ENCODE data around the gene PFKFB1. TPM values are rescaled to one million over a fixed set of nuclear protein-coding genes. Genes with fewer than 3 reads are reported as not detected.
A peak's percentile ranks its signal among the peaks of the same experiment; 100 is the strongest.

PFKFB1 gene
- polyA plus RNA-seq, 2 of the 4 experiments (the other 2 are of a cell fraction) = 0.04 to 0.28 TPM

DNA sequence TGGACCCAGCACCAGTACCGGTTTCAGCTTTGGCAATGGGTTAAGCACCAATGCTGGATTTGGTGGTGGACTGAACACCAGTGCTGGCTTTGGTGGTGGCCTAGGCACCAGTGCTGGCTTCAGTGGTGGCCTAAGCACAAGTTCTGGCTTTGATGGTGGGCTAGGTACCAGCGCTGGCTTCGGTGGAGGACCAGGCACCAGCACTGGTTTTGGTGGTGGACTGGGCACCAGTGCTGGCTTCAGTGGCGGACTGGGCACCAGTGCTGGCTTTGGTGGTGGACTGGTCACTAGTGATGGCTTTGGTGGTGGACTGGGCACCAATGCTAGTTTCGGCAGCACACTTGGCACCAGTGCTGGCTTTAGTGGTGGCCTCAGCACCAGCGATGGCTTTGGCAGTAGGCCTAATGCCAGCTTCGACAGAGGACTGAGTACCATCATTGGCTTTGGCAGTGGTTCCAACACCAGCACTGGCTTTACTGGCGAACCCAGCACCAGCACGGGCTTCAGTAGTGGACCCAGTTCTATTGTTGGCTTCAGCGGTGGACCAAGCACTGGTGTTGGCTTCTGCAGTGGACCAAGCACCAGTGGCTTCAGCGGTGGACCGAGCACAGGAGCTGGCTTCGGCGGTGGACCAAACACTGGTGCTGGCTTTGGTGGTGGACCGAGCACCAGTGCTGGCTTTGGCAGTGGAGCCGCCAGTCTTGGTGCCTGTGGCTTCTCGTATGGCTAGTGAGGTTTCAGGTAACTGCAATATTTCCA, 63.5 kb downstream of the PFKFB1 start:
- CTCF ChIA-PET = no interaction called here
- H3K27ac ChIP-seq = no peak overlapping the region
- no peak for ATAC-seq
- WGBS (ENCODE audit: missing lambda C conversion rate) = 4% methylated on average over 3 of the region's 17 CpGs
- no peak for DNase-seq (ENCODE audit: low read depth in 1 of 2, low spot score in 1 of 2)
- no peak overlapping the region for H3K4me3 ChIP-seq
- TF ChIP-seq ZNF302 (CRISPR knock-in tag; IDR thresholded peaks at IDR 0.05) = no peak
- POLR2A ChIA-PET = no interaction called here
- H3K4me1 ChIP-seq = no peaks in the 10 kb centered on the region
- H3K9me3 ChIP-seq = no peaks in the 10 kb centered on the region
- FAIRE-seq = no peak
- no peak overlapping the region for H3K4me2 ChIP-seq

- Histone ChIP-seq H3K4me1 (no peaks in the 10 kb centered on the region), H3K27ac (no peak overlapping the region), H3K9me3 (no peaks in the 10 kb centered on the region), H3K4me2 (no peak overlapping the region), H3K4me3 (no peak overlapping the region)
- no peak for DNase-seq (ENCODE audit: low read depth in 1 of 2, low spot score in 1 of 2)
- TF ChIP-seq, protein P1, sequence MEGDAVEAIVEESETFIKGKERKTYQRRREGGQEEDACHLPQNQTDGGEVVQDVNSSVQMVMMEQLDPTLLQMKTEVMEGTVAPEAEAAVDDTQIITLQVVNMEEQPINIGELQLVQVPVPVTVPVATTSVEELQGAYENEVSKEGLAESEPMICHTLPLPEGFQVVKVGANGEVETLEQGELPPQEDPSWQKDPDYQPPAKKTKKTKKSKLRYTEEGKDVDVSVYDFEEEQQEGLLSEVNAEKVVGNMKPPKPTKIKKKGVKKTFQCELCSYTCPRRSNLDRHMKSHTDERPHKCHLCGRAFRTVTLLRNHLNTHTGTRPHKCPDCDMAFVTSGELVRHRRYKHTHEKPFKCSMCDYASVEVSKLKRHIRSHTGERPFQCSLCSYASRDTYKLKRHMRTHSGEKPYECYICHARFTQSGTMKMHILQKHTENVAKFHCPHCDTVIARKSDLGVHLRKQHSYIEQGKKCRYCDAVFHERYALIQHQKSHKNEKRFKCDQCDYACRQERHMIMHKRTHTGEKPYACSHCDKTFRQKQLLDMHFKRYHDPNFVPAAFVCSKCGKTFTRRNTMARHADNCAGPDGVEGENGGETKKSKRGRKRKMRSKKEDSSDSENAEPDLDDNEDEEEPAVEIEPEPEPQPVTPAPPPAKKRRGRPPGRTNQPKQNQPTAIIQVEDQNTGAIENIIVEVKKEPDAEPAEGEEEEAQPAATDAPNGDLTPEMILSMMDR (IDR thresholded peaks at IDR 0.05) = no peak
- no peak for TF ChIP-seq FOSL2 (IDR thresholded peaks at IDR 0.05)
- TF ChIP-seq FOSL2 (CRISPR knock-in tag; IDR thresholded peaks at IDR 0.05) = no peak
- TF ChIP-seq KDM1A (IDR thresholded peaks at IDR 0.05; ENCODE audit: low read depth) = no peak
- TF ChIP-seq RFX5 (IDR thresholded peaks at IDR 0.05) = no peak
- no peak for TF ChIP-seq CBX8 (IDR thresholded peaks at IDR 0.05)
- TF ChIP-seq, protein P2, sequence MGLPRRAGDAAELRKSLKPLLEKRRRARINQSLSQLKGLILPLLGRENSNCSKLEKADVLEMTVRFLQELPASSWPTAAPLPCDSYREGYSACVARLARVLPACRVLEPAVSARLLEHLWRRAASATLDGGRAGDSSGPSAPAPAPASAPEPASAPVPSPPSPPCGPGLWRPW (IDR thresholded peaks at IDR 0.05) = no peak
- POLR2A ChIA-PET = no interaction called here
- ATAC-seq = no peak
- WGBS (ENCODE audit: missing lambda C conversion rate) = 60% methylated on average over 1 of the region's 3 CpGs
- FAIRE-seq = no peak
- CTCF ChIA-PET = interaction anchor here (0.5 kb wide), 1 partner anchor 1005 kb away, joined by 5 read pairs; no protein-coding TSS in a partner anchor
These were observed 65.1 kb downstream of the PFKFB1 start for GRCh38 chrX:54928876-54929275.

GRCh38 chrX:54926978-54927377, 67.0 kb downstream of the PFKFB1 start:
- FAIRE-seq = no peak
- ChIA-PET CTCF (no interaction called here), POLR2A (no interaction called here)
- Histone ChIP-seq H3K4me2 (no peak overlapping the region), H3K9me3 (no peaks in the 10 kb centered on the region), H3K4me1 (no peaks in the 10 kb centered on the region), H3K27ac (no peak overlapping the region), H3K4me3 (no peak overlapping the region)
- DNase-seq (ENCODE audit: low read depth in 1 of 2, low spot score in 1 of 2) = no peak
- no peak for ATAC-seq
- 25% methylated on average over 2 of the region's 2 CpGs for WGBS (ENCODE audit: missing lambda C conversion rate)
- TF ChIP-seq, protein P3, sequence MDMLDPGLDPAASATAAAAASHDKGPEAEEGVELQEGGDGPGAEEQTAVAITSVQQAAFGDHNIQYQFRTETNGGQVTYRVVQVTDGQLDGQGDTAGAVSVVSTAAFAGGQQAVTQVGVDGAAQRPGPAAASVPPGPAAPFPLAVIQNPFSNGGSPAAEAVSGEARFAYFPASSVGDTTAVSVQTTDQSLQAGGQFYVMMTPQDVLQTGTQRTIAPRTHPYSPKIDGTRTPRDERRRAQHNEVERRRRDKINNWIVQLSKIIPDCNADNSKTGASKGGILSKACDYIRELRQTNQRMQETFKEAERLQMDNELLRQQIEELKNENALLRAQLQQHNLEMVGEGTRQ (IDR thresholded peaks at IDR 0.05) = no peak
- TF ChIP-seq MAFK (IDR thresholded peaks at IDR 0.05; ENCODE audit: partially characterized antibody) = peak; percentile 18

DNA sequence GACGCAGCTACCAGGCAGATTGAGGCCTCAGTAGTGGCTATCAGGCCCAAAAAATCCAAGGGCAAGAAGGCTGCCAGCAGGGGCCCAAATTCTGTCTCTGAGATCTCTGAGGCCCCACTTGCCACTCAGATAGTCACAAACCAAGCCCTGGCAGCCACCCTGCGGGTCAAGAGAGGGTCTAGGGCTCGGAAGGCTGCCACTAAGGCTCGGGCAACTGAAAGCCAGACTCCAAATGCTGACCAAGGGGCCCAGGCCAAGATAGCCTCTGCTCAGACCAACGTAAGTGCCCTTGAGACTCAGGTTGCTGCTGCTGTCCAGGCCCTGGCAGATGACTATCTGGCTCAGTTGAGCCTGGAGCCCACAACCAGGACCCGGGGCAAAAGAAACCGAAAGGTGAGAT, 70.6 kb downstream of the PFKFB1 start:
- CTCF ChIA-PET = no interaction called here
- Histone ChIP-seq H3K4me3 (no peak overlapping the region), H3K27ac (no peak overlapping the region), H3K4me1 (no peaks in the 10 kb centered on the region), H3K4me2 (no peak overlapping the region), H3K9me3 (no peaks in the 10 kb centered on the region)
- TF ChIP-seq HEYL (CRISPR knock-in tag; IDR thresholded peaks at IDR 0.05) = no peak
- TF ChIP-seq CHD2 (IDR thresholded peaks at IDR 0.05; ENCODE audit: low read length, partially characterized antibody) = no peak
- no peak for TF ChIP-seq MAX (IDR thresholded peaks at IDR 0.05)
- TF ChIP-seq EHF (CRISPR knock-in tag; IDR thresholded peaks at IDR 0.05) = no peak
- no peak for TF ChIP-seq CHD4 (IDR thresholded peaks at IDR 0.05; ENCODE audit: borderline replicate concordance)
- TF ChIP-seq CBX2 (IDR thresholded peaks at IDR 0.05; ENCODE audit: borderline replicate concordance, low read depth) = no peak
- TF ChIP-seq RFX5 (IDR thresholded peaks at IDR 0.05) = no peak
- TF ChIP-seq NR3C1 (IDR thresholded peaks at IDR 0.05) = no peak
- TF ChIP-seq, protein P3 (IDR thresholded peaks at IDR 0.05) = no peak
- TF ChIP-seq, protein P4, sequence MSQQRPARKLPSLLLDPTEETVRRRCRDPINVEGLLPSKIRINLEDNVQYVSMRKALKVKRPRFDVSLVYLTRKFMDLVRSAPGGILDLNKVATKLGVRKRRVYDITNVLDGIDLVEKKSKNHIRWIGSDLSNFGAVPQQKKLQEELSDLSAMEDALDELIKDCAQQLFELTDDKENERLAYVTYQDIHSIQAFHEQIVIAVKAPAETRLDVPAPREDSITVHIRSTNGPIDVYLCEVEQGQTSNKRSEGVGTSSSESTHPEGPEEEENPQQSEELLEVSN (IDR thresholded peaks at IDR 0.05; ENCODE audit: borderline replicate concordance, low read depth) = no peak
- WGBS (ENCODE audit: missing lambda C conversion rate) = 50% methylated on average over 7 of the region's 7 CpGs
- DNase-seq (ENCODE audit: low read depth in 1 of 2, low spot score in 1 of 2) (no peak), FAIRE-seq (no peak), ATAC-seq (no peak)
- POLR2A ChIA-PET = no interaction called here
